ENCODE results near the gene KLF13. TPM values are rescaled to one million over a fixed set of nuclear protein-coding genes. Genes with fewer than 3 reads are reported as not detected.
A peak's percentile ranks its signal among the peaks of the same experiment; 100 is the strongest.

KLF13 gene
- total and polyA plus RNA-seq, 10 of the 15 experiments (the other 5 are each of a cell fraction or from before 2014, with no cell fraction given) = 20.3 to 109 (median 51.4) TPM

GRCh38 chr15:31328428-31328968, 1.9 kb downstream of the KLF13 start (continued):
- TF ChIP-seq MLLT1 (IDR thresholded peaks at IDR 0.05) (peak; percentile 44; the same call in 1 of the 2 replicates), YY1 (IDR thresholded peaks at IDR 0.05; ENCODE audit: low read depth, low read length) (0 out of 2 replicates have a peak, but pooled peaks have one; percentile 33), ZBED1 (IDR thresholded peaks at IDR 0.05; ENCODE audit: borderline replicate concordance) (no peak; the same call in 1 of the 2 replicates), POLR2A (IDR thresholded peaks at IDR 0.05; ENCODE audit: low read depth, low read length) (no peak; the same call in 1 of the 2 replicates), SUPT20H (IDR thresholded peaks at IDR 0.05; ENCODE audit: borderline replicate concordance, control insufficient read depth, low read depth, low read length) (no peak), ZNF207 (IDR thresholded peaks at IDR 0.05; ENCODE audit: borderline replicate concordance) (0 out of 2 replicates have a peak, but pooled peaks have one; percentile 10), LARP7 (IDR thresholded peaks at IDR 0.05) (0 out of 2 replicates have a peak, but pooled peaks have one; percentile 6), CHD1 (IDR thresholded peaks at IDR 0.05; ENCODE audit: low read depth, low read length) (no peak), GATAD2B (conservative IDR thresholded peaks at IDR 0.05; ENCODE audit: low read depth) (peak; percentile 78), BACH1 (IDR thresholded peaks at IDR 0.05; ENCODE audit: borderline replicate concordance) (peak; percentile 24; the same call in 1 of the 2 replicates), FOXM1 (IDR thresholded peaks at IDR 0.05; ENCODE audit: low read depth, low read length) (0 out of 2 replicates have a peak, but pooled peaks have one; percentile 37), ZNF384 (IDR thresholded peaks at IDR 0.05; ENCODE audit: borderline replicate concordance, low read depth, low read length) (no peak), CREB1 (IDR thresholded peaks at IDR 0.05; ENCODE audit: low read depth) (0 out of 2 replicates have a peak, but pooled peaks have one; percentile 28), CBFB (IDR thresholded peaks at IDR 0.05; ENCODE audit: low read depth) (no peak), YBX1 (IDR thresholded peaks at IDR 0.05) (no peak), STAT1 (conservative IDR thresholded peaks at IDR 0.05) (no peak)
- TF ChIP-seq, protein P1, sequence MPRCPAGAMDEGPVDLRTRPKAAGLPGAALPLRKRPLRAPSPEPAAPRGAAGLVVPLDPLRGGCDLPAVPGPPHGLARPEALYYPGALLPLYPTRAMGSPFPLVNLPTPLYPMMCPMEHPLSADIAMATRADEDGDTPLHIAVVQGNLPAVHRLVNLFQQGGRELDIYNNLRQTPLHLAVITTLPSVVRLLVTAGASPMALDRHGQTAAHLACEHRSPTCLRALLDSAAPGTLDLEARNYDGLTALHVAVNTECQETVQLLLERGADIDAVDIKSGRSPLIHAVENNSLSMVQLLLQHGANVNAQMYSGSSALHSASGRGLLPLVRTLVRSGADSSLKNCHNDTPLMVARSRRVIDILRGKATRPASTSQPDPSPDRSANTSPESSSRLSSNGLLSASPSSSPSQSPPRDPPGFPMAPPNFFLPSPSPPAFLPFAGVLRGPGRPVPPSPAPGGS (IDR thresholded peaks at IDR 0.05; ENCODE audit: borderline replicate concordance, insufficient read depth, low read depth, low read length, poor library complexity, severe bottlenecking) = peak; percentile 33
- TF ChIP-seq, protein P2, sequence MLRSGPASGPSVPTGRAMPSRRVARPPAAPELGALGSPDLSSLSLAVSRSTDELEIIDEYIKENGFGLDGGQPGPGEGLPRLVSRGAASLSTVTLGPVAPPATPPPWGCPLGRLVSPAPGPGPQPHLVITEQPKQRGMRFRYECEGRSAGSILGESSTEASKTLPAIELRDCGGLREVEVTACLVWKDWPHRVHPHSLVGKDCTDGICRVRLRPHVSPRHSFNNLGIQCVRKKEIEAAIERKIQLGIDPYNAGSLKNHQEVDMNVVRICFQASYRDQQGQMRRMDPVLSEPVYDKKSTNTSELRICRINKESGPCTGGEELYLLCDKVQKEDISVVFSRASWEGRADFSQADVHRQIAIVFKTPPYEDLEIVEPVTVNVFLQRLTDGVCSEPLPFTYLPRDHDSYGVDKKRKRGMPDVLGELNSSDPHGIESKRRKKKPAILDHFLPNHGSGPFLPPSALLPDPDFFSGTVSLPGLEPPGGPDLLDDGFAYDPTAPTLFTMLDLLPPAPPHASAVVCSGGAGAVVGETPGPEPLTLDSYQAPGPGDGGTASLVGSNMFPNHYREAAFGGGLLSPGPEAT (IDR thresholded peaks at IDR 0.05; ENCODE audit: low read depth) = 0 out of 2 replicates have a peak, but pooled peaks have one; percentile 38
- TF ChIP-seq, protein P3, sequence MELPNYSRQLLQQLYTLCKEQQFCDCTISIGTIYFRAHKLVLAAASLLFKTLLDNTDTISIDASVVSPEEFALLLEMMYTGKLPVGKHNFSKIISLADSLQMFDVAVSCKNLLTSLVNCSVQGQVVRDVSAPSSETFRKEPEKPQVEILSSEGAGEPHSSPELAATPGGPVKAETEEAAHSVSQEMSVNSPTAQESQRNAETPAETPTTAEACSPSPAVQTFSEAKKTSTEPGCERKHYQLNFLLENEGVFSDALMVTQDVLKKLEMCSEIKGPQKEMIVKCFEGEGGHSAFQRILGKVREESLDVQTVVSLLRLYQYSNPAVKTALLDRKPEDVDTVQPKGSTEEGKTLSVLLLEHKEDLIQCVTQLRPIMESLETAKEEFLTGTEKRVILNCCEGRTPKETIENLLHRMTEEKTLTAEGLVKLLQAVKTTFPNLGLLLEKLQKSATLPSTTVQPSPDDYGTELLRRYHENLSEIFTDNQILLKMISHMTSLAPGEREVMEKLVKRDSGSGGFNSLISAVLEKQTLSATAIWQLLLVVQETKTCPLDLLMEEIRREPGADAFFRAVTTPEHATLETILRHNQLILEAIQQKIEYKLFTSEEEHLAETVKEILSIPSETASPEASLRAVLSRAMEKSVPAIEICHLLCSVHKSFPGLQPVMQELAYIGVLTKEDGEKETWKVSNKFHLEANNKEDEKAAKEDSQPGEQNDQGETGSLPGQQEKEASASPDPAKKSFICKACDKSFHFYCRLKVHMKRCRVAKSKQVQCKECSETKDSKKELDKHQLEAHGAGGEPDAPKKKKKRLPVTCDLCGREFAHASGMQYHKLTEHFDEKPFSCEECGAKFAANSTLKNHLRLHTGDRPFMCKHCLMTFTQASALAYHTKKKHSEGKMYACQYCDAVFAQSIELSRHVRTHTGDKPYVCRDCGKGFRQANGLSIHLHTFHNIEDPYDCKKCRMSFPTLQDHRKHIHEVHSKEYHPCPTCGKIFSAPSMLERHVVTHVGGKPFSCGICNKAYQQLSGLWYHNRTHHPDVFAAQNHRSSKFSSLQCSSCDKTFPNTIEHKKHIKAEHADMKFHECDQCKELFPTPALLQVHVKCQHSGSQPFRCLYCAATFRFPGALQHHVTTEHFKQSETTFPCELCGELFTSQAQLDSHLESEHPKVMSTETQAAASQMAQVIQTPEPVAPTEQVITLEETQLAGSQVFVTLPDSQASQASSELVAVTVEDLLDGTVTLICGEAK (IDR thresholded peaks at IDR 0.05; ENCODE audit: borderline replicate concordance) = no peak
- TF ChIP-seq, protein P4, sequence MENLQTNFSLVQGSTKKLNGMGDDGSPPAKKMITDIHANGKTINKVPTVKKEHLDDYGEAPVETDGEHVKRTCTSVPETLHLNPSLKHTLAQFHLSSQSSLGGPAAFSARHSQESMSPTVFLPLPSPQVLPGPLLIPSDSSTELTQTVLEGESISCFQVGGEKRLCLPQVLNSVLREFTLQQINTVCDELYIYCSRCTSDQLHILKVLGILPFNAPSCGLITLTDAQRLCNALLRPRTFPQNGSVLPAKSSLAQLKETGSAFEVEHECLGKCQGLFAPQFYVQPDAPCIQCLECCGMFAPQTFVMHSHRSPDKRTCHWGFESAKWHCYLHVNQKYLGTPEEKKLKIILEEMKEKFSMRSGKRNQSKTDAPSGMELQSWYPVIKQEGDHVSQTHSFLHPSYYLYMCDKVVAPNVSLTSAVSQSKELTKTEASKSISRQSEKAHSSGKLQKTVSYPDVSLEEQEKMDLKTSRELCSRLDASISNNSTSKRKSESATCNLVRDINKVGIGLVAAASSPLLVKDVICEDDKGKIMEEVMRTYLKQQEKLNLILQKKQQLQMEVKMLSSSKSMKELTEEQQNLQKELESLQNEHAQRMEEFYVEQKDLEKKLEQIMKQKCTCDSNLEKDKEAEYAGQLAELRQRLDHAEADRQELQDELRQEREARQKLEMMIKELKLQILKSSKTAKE (IDR thresholded peaks at IDR 0.05; ENCODE audit: low read depth, poor library complexity, severe bottlenecking) = peak; percentile 73
